Activated CD8-positive, alpha-beta memory T cell treated with anti-CD3 and anti-CD28 coated beads for 1 hour (primary cell): ENCODE measurements around the gene GDPD1.
"Not testable (repeated sequence)": the region's sequence is repeated elsewhere in the genome, so short reads cannot be mapped to it uniquely, and the experiment has no call there.

Experiments
- DNase-seq, 2 donors: peaks; one replicate each; pipeline ENCODE4 v3.0.0-alpha.2; 2020; ENCODE audit warnings: low read depth in 1 of 2; ENCODE audit errors: extremely low read depth in 1 of 2

Gene GDPD1

DNA sequence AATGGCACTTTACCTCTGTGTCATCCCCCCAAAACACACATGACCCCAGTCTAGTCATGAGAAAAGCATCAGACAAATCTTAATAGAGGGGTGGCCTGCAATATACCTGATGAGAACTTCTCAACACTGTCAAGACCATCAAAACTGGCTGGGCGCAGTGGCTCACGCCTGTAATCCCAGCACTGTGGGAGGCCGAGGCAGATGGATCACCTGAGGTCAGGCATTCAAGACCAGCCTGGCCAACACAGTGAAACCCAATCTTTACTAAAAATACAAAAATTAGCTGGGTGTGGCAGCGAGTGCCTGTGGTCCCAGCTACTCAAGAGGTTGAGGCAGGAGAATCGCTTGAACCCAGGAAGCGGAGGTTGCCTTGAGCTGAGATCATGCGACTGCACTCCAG is 91.2 kb downstream of the GDPD1 start:
- not testable (repeated sequence) for DNase-seq

DNA sequence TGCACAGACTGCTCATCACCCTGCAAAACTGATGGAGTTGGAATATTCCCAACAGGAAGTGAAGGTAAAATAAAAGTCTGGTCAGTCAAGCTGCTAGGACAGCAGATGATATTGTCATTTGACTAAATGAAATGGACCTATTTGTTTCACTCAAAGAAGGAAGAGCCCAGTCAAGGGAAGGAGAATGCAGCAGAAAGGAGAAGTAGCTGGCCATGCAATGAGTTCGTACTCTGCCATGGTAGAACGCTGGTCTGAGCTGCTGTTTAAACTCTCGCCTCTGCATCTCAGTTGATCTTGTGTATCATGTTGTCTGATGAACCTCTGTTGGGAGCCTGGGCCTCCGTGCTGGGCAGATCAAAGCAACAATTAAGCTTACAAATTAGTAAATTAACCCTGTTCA is 95.6 kb downstream of the GDPD1 start:
- no peak for DNase-seq
